Ovary (tissue), 9 donors: ENCODE measurements around the gene USP24. TPM values are rescaled to one million over a fixed set of nuclear protein-coding genes. Genes with fewer than 3 reads are reported as not detected.

Experiments used
- DNase-seq, 5 donors: peaks; one replicate each; pipeline ENCODE4 v3.0.0-alpha.2; 2019 to 2020
- H3K27ac ChIP-seq, 2 donors: fragments of 200-600 bp; one replicate each; pipeline versions ENCODE4 v1.5.1 to v1.8.0; 2019 to 2022
- H3K27me3 ChIP-seq: fragments of 200-600 bp; one replicate; pipeline ENCODE4 v1.8.0; 2022
- H3K36me3 ChIP-seq: fragments of 200-600 bp; sonication (generic); one replicate; pipeline ENCODE4 v1.5.1; 2019
- H3K4me1 ChIP-seq: one replicate; pipeline ENCODE4 v1.8.1; 2013; ENCODE audit warnings: mild to moderate bottlenecking, moderate library complexity; ENCODE audit not compliant: insufficient read depth
- H3K4me3 ChIP-seq: fragments of 200-600 bp; sonication (generic); one replicate; pipeline ENCODE4 v1.5.1; 2017
- H3K9me3 ChIP-seq, 2 donors: fragments of 200-600 bp in 1 of 2; sonication (generic) in 1 of 2; one replicate each; pipeline versions ENCODE4 v1.5.1 to v1.8.1; 2013 to 2019; ENCODE audit warnings: mild to moderate bottlenecking in 1 of 2, moderate library complexity in 1 of 2
- EP300 ChIP-seq: sonication (generic); formaldehyde crosslinking; IDR thresholded peaks from one replicate; pipeline ENCODE4 v1.6.1; 2017; ENCODE audit warnings: antibody characterized with exemption
- POLR2A ChIP-seq: fragments of 450-650 bp; IDR thresholded peaks from one replicate; pipeline ENCODE4 v1.6.1; 2017; ENCODE audit warnings: antibody characterized with exemption, mild to moderate bottlenecking, moderate library complexity
- WGBS, 3 donors: extraction: QIAGEN DNeasy Blood & Tissue Kit in 1 of 3; methylation state at CpG; one replicate each; pipeline versions ENCODE4 v1.1.5 to v1.1.7; 2013 to 2017; 5-methylcytosine and 5-hydroxymethylcytosine counted together
- intact Hi-C, 4 donors: fragments of 100-400 bp; cut with DNase I; formaldehyde crosslinking; loops; one replicate each; pipeline versions ENCODE4 v1.11.0 to v1.15.1; 2022 to 2023
- polyA plus RNA-seq, 2 donors: library from polyadenylated mRNA; stranded (reverse); fragments of 200-250 nt in 1 of 2; fragments of 350-450 nt in 1 of 2; fragmentation: Illumina TruSeq in 1 of 2; extraction: RNeasy Lipid Tissue Mini Kit (QIAGEN cat#74804) in 1 of 2; gene quantifications; one replicate each; pipeline ENCODE4 v1.2.3, GENCODE V29; 2013 to 2014
- total RNA-seq, 7 donors: library from RNA; depleted of rRNA in 2 of 7; stranded (reverse); fragments of >200 nt in 2 of 7; fragmentation: NEBNext Ultra II Directional in 3 of 7; extraction: Animal tissue kit (Norgen Biotek cat#: 25700) in 3 of 7; gene quantifications; one replicate each; pipeline versions ENCODE4 v1.1.0 to v1.2.4, GENCODE V29; 2016 to 2023
- TF ChIP-seq, protein P1 (sequence below), 3 donors: fragments of 450-650 bp in 2 of 3; fragments of 200-600 bp in 1 of 3; IDR thresholded peaks; one replicate each; pipeline versions ENCODE4 v1.5.1 to v1.8.0; 2016 to 2022; ENCODE audit warnings: antibody characterized with exemption in 3 of 3, mild to moderate bottlenecking in 1 of 3
- donor health status: DM: no; HTN: no; CAD: no; lungs with moderate emphysema.
- donor health status: DM: no; HTN: no; CAD: no.
- donor health status: Bipolar disorder and iron deficiency.
- donor health status: DM: yes; HTN: yes; CAD: no.
- donor health status: DM: no; HTN: no; CAD: no.
- donor health status: DM: yes; HTN: yes; CAD: no.

The USP24 gene
- total and polyA plus RNA-seq, 9 donors, result 11.5 to 51.4 (median 33.5) TPM

DNA sequence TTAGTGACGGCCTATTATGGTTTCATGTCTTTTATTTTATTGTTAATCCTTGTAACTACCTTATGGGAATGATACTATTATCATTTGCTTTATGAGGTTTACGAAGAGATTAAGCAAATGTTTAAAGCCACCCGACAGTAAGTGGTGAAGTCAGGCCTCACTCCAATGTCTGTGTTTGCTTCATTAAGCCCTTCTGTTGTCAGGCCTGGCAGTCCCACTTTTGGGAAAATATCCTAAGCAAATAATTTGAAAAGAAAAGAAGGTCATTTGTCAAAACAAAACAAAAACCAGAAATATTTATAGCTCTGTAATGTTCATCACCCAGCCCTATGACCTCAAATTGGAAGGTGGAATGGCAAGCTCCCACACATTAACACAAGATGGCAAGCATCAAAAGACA lies 40.7 kb upstream of the USP24 start:
- Histone ChIP-seq H3K9me3 (no peaks in the 10 kb centered on the region), H3K4me1 (peaks cover 3% of the 10 kb centered on the region), H3K36me3 (no peaks in the 10 kb centered on the region), H3K27me3 (no peaks in the 10 kb centered on the region), H3K4me3 (no peak overlapping the region), H3K27ac (no peak overlapping the region)
- WGBS, 3 donors, result 31 to 37% (median 33%) methylated on average over 3 of the region's 3 CpGs
- TF ChIP-seq POLR2A, result no peak
- TF ChIP-seq, protein P1, sequence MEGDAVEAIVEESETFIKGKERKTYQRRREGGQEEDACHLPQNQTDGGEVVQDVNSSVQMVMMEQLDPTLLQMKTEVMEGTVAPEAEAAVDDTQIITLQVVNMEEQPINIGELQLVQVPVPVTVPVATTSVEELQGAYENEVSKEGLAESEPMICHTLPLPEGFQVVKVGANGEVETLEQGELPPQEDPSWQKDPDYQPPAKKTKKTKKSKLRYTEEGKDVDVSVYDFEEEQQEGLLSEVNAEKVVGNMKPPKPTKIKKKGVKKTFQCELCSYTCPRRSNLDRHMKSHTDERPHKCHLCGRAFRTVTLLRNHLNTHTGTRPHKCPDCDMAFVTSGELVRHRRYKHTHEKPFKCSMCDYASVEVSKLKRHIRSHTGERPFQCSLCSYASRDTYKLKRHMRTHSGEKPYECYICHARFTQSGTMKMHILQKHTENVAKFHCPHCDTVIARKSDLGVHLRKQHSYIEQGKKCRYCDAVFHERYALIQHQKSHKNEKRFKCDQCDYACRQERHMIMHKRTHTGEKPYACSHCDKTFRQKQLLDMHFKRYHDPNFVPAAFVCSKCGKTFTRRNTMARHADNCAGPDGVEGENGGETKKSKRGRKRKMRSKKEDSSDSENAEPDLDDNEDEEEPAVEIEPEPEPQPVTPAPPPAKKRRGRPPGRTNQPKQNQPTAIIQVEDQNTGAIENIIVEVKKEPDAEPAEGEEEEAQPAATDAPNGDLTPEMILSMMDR (IDR thresholded peaks at IDR 0.05), result no peak
- no peak for TF ChIP-seq EP300
- intact Hi-C loops, result no loop called here
- no peak for DNase-seq

GRCh38 chr1:55252942-55253589 lies 37.9 kb upstream of the USP24 start:
- Histone ChIP-seq H3K4me3 (no peak overlapping the region), H3K36me3 (no peaks in the 10 kb centered on the region), H3K27ac (no peak overlapping the region), H3K9me3 (no peaks in the 10 kb centered on the region), H3K4me1 (peaks cover 3% of the 10 kb centered on the region), H3K27me3 (no peaks in the 10 kb centered on the region)
- no peak for DNase-seq
- WGBS, 3 donors, result 49 to 53% (median 52%) methylated on average over 8 of the region's 8 CpGs
- TF ChIP-seq POLR2A (no peak), EP300 (no peak)
- TF ChIP-seq, protein P1 (IDR thresholded peaks at IDR 0.05), result no peak
- intact Hi-C loops, result no loop called here

DNA sequence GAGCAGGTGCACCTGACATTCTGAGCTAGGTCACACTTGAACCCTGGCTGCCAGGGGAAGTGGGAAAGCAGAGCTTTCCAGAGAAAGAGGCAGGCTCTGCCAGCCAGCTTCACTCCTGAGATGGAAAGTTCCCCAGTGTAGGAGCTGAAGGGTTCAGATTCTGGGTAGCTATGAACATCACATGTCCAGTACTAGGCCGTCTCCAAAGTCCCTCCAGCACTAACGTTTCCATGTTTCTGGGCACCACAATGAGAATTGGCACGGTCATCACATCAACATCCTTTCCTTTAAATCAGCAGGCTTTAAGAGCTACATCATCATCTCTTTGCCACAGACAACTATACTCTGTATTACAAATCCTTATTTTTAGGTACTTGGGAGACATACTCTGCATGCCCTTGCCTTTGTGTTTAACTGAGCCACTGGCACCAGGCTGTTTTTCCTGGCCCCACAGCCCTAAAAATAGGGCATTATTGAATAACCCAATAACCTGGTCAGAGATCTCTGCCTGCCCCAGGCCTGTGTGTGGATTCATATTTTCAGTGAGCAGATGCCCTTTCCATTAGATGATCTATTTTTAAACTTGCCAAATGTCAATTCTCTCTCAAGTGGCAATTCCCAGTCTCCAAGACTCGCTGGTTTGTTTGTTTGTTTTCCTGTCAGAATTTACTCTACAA lies 35.4 kb upstream of the USP24 start:
- no peaks in the 10 kb centered on the region for H3K4me1 ChIP-seq
- no peaks in the 10 kb centered on the region for H3K9me3 ChIP-seq
- TF ChIP-seq EP300, result no peak
- TF ChIP-seq POLR2A, result no peak
- TF ChIP-seq, protein P1 (IDR thresholded peaks at IDR 0.05), result no peak
- no peaks in the 10 kb centered on the region for H3K27me3 ChIP-seq
- no peak overlapping the region for H3K4me3 ChIP-seq
- WGBS, 3 donors, result 74 to 87% (median 78%) methylated on average over 4 of the region's 4 CpGs
- no peak overlapping the region for H3K27ac ChIP-seq
- DNase-seq, result no peak
- H3K36me3 ChIP-seq, result no peaks in the 10 kb centered on the region
- intact Hi-C loops, result no loop called here

DNA sequence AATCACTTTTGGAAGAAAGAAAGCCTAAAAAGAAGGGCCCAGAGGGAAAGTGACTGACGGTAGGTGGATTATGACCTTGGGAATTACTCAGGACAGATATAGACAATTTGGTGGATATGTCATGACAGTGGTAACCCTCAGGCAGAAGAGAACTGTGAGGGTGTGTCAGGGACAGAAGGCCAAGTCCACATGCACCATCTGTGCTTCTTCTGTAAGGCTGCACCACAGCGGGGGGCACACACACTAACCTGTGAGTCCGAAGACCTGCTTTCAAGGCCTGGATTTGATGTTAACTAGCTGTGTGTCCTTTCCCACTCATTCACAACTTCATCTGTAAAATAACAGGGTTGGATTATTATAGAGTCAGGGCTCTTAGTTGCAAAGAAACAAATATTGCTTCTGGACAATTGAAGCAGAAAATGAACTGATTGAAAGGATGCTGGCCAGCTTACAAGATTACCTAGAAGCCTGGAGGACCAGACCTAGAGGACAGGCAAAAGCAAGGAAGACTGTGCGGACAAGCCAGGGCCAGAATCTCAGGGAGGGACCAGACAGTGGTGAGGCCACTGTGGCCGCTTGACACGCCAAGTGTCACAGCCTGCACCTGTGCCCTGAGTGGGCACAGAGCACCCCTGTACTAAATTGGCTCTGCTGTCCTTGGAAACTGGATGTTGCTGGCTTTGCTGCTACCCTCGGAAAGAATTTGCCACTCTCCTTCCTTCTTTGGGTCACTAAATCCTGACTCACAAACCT lies 34.7 kb upstream of the USP24 start:
- TF ChIP-seq EP300, result no peak
- no peak for TF ChIP-seq POLR2A
- TF ChIP-seq, protein P1 (IDR thresholded peaks at IDR 0.05), result no peak
- Histone ChIP-seq H3K36me3 (no peaks in the 10 kb centered on the region), H3K4me1 (no peaks in the 10 kb centered on the region), H3K27ac (no peak overlapping the region), H3K27me3 (no peaks in the 10 kb centered on the region), H3K4me3 (no peak overlapping the region), H3K9me3 (no peaks in the 10 kb centered on the region)
- intact Hi-C loops, result no loop called here
- DNase-seq, result no peak
- WGBS, 3 donors, result 79 to 80% (median 80%) methylated on average over 7 of the region's 7 CpGs
